ENCODE measurements around the gene NCKIPSD.
A peak's percentile ranks its signal among the peaks of the same experiment; 100 is the strongest.

The NCKIPSD gene

DNA sequence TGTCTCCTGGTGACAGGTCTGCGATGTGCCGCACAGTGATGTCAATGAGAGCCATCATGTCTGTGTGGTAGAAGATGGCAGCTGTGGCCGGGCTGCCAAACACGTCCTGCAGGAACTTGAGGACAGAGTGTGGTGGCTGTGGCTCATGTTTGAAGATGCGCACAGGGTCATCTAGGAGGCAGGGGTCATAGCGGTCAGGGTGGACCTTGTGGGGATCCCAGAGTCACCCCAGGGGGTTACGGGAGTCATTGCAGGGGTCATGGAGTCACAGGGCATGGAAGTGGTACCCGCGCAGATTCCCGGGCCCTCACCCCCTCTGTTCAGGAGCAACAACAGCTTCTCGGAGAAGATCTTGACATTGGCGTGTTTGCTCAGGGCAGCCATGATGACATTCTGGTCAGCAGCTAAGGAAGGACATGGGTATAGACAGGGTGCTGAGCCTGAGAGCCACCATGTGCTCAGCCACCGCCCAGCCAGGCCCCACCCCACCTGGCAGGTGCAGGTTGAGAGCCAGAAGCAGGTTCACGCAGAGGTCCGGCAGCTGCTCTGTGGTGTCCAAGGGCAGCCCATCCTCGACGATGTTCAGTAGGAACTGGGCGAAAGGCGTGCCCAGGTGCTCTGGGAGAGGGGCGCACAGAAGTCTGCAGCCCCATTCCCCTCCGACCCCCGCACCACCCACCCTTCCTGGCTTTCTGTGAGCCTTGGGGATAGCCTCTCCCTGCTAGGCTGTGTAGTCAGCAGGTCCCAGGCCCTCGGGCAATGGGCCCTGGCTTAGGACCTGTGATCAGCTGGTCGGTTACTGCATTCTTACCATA is 6.9 kb downstream of the NCKIPSD start:
- DNase-seq (ENCODE audit: low spot score): no peak

DNA sequence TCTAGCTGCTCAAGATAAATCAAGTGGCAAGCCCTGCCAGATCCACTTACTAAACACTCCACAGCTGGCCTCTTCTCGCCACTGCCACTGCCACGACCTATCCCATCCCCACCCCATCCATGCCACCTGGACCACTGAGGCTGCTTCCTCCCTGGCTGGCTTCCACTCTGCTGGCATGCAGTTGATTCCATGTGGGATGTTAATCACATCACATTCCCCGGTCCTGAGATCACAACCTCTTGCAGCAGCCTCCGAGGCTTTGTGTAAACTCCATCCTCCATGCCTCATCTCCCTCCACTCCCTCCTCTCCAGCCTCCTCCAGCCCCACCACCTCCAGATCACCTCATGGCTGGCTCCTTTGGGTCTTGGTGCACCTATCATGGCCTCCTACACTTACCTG is 7.7 kb downstream of the NCKIPSD start:
- peak; percentile 62 for DNase-seq (ENCODE audit: low spot score)

DNA sequence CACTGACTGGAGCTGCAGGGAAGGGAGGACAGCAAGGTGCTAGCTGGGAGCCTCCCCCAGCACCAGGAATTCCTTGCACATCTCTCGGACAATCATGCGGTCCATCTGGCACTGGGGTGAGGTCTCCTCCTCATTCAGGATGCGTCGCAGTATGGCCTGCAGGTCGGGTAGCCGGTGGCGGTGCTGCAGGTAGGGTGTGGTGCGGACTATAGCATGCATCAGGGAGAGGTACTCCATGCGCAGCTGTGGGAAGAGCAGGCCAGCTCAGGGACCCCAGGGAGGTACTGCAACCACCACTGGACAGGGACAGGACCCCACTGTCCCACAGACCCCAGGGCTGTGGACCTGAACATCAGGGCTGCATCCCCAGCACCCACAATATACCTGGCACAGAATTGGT is 11.2 kb downstream of the NCKIPSD start:
- DNase-seq (ENCODE audit: low spot score): no peak

DNA sequence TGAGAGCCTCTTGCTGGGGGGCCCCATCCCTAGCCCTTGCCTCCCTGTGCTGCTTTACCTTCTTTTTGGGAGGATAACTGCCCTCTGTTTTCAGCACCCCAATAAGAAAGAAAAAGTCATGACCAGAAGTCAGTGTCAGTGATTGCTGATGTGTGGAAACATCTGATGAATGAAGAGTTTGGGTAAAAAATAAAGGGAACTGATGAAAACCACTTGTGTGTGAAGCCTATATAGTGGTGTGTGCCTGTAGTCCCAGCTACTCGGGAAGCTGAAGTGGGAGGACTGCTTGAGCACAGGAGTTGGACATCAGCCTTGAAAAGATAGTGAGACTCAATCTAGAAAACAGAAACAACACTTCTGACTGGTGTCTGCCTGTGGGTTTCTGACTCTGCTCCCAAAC is 13.2 kb downstream of the NCKIPSD start:
- no peak for DNase-seq (ENCODE audit: low spot score)

DNA sequence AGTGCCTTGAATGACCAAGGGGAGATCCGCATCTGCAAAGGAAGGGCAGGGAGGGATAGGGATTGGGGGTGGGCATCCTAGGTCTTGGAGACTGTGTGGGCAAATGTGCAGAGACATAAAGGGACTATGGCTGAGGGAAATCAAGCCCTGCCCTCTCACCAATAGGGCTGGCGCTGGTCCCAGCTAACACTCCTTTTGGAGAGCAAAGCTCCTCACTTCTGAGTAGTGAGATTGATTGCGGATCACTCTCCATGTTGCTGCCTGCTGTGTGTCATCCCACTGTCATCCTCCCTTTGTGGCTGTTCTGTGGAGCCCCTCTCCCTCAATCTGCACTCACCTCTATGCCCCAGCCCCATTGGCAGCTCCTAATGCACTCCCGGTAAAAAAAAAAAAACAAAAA is 20.8 kb downstream of the NCKIPSD start:
- no peak for DNase-seq (ENCODE audit: low spot score)

DNA sequence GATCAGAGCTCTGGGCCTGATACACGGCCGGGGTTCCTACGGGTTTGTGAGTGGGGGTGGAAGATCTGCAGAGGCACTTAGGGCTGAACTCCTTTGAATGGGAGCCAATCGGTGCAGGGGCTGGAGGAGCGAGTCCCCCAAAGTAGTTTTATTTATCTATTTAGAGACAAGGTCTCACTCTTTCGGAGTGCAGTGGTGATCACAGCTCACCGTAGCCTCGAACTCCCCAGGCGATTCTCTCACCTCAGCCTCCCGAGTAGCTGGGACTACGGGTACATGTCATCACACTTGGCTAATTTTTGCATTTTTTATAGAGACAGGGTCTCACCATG is 21.4 kb downstream of the NCKIPSD start:
- DNase-seq (ENCODE audit: low spot score): no peak

DNA sequence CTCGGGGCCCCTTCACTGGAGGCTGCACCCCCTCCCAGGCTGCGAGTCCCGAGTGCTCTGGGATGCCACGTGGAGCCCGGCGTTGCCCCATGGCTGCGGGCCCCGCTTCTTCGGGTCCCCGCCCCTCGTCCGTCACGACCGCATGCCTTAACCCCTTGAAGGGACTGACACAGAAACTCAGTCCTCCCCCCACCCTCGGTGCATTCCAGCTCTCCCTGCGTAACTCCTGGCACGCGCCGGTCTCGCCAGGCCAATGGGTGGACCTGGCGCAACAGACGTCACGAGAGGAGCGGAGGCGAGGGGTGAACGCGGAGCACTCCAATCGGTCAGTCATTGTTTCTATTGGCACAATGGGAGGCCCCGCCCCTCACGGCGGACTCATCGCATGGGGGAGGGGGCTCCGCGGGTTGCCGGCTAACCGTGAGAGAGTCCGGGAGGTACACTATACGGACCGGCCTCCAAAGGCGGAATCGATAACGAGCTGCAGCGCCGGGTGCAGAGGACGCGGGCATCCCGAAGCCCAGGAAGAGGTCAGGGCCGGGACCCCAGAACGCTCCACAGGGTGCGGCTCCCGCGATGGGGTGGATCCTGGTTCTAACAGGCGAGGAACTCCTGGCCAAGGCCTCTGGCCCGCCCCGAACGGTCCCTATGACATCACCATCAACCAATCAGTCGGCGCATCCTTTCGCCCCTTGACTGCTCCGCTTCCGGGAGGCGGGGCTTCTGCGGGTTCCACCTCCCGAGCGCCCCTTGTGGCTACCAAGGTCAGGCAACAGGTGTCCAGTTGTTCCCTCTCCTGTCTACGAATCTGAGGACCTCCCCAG is 22.0 kb downstream of the NCKIPSD start:
- peak; percentile 99 for DNase-seq (ENCODE audit: low spot score)

DNA sequence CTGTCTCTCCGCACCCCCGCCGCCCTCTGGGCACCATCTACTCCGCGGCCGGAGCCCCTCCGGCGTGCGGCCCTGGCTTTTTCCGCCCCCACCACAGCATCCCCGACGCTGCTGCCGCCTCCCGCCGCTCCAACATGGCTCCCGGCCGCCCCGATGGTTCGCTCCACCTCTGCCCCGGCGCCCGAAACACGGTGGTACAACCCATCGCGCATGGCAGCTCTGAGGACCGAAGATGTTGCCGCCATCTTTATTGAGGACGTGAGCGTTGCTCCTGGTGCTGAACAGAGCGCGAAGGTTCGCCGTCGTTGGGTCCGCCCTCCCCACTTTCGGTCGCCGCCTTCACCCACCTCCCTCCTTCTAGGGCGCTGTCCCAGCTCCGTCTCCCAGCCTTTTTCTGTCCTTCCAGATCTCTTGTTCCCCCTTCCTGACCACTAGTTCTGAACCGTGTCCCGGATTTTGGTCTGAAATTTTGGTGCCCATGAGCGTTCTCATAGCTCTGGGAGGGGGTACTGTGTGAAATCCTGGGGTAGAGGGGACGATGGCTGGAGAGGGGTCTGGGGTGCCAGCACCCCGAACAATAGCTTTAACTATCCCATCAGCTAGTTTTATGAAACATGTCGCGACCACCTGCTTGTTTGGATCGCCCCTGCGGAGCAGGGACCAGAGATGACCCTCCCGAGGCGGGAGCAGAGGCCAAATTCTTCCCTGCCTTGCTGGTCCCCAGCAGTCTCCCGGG is 22.8 kb downstream of the NCKIPSD start, which contains the start of gene CELSR3:
Gene CELSR3, minus strand, starts transcription at position 134 of the 736 bp plus-strand sequence. CDS start 252 bp downstream, outside the sequence.
- DNase-seq (ENCODE audit: low spot score): peak; percentile 73

DNA sequence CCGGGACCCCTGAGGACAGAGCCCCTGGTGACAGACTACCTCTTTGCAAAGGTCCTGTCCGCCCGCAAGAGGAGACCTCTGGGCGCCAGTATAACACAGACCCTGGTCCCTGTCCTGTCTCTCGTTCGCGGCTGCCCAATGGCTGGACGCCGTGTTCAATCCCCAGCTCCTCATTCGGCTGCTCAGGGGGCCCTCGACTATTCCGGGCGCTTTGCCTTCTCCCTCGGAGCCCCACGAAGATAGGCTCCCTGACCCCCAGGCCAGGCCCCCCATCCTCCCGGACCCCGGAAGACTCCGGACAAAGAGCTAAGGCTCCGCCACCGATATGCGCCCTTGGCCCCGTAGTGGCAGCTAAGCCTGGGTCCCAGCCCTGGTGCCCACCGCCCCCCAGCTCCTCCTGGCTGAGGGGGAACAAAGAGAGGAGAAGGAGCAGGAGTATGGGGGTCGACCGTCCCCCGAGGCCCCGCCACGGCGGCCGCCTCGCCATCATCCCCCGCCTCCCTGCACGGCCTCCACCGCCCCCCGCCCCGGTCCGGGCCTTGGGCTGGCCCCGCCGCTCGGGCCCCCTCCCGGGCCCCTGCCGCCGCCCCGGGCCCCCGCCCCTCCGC is 23.5 kb downstream of the NCKIPSD start:
- DNase-seq (ENCODE audit: low spot score): no peak

DNA sequence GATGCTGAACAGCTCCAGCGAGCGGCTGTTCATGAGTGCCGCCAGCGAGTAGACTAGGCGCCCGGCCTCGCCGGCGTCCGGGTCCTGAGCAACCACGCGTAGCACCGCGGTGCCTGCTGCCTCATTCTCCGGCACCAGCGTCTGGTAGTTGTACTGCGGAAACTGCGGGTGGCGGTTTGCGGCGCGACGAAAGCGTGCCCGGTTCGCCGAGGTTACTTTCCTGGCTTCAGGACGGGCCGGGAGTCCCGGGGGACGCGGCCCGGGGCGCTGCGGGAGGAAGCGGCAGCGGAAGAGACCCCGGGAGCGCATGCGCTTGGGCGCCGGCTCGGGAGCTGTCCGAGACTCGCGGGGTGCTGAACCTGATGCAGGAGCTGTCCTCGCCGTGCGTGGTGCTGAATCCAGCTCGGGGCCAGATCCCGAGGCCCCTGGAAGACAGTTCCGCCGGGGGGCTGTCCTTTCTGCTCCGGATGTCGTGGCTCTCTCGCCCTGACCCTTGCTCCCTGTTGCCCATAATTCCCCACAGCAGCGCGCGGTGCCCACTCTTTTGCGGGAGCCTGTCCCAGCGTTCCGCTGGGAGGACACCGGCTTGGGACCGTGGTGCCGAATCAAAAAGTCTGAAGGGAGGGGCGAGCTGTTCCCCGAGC is 24.1 kb downstream of the NCKIPSD start:
- DNase-seq (ENCODE audit: low spot score): peak; percentile 91

DNA sequence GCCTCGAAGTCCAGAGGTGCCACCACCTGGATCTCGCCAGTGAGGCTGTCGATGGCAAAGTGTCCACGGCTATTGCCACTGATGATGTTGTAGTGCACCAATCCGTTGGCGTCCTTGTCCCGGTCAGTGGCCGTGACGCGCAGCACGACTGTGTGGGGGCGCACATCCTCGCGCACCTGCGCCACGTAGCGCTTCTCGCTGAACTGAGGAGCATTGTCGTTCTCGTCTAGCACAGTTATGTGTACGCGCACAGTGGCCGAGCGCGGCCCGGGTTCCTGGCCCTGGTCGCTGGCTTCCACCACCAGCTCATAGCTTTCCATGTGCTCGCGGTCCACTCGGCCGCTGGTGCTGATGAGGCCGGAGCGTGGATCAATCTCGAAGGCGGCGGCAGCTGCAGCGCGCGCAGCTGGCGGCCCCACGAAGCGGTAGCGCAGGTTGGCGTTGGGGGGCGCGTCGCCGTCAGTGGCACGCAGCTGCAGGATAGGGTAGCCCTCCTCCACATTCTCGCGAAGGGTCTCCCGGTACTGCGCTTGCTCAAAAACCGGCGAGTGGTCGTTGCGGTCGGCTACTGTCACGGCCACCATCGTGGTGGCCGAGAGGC is 24.8 kb downstream of the NCKIPSD start:
- no peak for DNase-seq (ENCODE audit: low spot score)

DNA sequence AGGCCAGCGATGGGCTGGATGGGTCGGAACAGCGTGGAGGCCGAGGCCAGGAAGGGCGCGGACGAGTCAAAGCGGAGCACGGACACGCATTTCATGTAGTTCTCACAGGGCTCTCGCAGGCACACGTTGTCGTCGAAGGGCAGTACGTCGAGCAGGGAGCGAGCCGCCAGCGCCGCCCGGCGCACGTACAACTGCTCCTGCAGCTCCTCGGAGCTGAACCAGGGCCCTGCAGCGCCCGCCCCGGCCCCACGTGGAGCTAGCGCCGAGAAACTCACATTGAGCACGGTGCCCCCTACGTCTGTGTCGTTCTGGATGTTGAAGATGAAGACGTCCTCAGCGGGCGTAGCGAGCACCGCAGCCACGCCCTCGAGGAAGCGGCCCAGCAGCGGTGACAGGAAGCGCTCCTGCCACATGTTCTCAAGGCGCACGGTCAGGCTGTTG is 28.9 kb downstream of the NCKIPSD start:
- DNase-seq (ENCODE audit: low spot score): no peak

DNA sequence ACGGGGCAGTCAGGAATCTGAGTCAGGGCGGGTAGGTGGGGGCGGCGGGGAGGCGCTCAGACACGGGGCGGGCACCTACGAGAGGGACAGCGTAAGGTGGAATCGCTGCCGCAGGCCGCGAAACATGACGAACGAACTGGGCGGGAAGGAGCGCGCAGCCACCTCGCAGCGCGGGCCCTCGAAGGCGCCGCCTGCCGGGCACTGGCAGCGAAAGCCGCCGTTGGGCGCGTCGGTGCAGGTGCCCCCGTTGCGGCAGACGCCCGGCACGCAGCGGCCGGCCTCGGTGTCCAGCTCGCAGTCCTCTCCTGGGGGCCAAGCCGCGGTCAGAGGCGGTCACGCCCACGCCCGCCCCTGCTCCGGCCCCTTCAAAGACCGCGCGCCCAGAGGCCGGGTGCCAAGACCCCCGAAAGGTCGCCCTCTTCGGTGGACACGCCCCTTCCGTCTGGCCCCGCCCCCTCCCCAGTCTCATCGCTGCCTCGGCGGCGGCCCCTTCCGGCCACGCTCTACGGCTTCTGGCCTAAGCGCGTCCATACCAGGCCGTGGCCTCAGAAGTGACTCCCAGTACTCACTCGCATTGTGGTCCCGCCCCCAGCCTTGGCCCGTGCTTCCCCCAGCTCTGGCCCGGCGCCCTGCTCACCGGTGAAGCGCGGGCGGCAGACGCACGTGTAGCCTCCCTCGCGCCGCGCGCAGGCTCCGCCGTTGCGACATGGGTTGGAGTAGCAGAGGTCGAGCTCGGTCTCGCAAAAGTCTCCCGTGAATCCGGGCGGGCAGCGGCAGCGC is 29.5 kb downstream of the NCKIPSD start:
- DNase-seq (ENCODE audit: low spot score): peak; percentile 93

DNA sequence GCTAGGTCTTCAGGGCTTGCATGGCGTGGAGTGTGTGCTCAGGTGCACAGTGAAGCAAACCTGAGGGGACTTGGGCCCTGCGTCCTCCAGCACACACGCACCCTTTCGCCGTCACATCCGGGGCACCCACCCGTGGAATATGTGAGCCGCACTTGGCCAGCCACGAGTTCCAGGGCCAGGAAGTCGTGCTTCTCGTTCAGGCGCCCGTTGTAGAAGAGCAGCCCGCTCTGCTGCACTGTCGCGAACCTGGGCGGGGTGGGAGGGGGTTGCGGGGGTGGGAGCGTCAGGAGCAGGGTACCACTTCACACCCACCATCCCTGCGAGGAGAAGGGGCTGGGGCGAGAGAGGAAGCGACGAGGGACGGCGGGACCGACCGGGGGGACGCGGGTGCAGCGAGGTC is 30.1 kb downstream of the NCKIPSD start:
- DNase-seq (ENCODE audit: low spot score): no peak

DNA sequence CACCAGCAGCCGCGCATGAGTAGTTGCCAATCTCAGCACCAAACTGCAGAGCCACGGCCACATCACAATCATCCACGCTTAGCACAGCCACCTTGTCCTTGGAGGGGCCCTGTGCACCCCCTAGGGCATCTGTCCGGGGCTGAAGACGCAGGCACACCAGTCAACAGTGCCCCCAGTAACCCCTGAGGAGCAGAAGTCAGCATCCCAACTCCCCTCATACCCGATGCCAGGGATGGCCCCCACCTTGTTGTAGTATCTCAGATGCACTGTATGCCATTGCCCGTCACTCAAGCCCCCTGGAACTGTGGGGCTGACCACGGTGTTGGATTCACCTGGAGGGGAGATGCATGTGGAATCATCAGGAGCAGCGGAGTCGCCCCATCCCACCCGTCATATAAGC is 30.7 kb downstream of the NCKIPSD start:
- no peak for DNase-seq (ENCODE audit: low spot score)

DNA sequence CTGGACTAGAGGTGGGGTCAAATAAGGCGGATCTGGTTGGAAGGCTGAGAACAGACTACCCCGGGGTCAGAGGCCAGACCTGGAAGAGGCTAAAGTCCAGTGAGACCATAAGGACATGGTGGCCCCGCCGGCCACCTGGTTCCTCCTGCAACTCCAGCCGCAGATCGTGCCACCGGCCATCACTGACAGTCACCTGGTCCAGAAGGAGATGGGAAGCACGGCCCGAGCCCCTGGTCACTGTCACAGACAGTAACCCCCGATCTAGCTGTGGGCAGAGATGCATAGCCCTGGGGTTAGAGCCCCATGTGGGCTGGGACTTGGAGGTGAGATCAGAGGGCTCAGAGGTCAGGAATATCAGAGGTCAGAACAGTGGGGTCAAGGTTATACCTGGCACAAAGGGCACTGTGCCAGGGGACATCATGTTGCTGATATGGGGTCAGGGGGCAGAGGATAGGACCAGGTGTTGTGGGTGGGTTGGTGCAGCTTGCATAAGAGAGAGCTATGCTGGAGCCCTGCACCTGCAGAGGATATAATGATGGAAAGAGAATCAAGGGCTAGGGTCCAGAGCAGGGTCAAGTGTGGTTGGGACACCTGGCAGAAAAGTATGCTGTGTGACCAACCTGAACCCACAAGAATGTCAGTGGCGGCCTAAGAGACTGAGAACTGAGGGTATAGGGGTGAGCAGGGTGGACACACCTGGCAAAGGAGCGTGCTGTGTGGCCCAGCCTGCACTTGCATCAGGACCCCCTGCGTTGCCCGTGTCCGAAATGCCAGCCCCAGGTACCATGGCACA is 32.6 kb downstream of the NCKIPSD start:
- no peak for DNase-seq (ENCODE audit: low spot score)

DNA sequence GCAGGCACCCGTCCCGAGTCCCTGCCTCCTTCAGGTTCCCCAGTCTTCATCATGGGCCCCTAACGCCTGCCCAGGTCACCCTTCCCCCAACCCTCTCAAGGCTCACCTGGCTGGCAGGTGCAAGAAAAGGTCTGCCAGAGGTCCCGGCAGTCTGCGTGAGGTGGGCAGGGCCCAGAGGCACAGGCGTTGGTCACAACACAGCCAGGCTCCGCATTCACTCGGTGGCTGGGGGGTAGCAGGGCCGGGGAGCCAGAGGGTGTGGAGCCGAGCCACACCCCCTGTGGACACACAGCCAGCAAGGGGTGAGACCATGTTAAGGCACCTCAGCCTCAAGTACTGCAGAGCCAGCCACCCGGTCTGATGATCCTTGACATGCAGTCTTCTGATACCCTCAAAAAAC is 33.9 kb downstream of the NCKIPSD start:
- DNase-seq (ENCODE audit: low spot score): no peak

DNA sequence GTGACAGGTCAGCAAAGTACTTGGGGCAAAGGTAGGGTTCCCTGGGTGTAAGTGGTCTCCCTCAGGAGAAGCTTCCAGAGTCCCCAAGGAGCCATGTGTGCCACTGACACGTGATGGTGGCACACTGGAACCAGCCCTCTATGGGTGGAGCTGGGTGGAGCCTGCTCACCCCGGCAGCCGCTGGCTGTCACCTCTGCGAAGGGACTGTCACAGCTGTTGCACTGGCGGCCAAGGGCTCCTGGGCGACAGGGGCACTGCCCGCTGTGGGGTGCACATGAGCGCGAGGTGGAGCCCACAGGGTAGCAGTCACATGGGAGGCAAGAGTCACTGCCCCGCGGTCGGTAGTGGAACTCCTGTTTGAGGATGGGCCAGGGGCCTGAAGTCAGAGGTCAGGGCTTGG is 35.0 kb downstream of the NCKIPSD start:
- DNase-seq (ENCODE audit: low spot score): no peak

DNA sequence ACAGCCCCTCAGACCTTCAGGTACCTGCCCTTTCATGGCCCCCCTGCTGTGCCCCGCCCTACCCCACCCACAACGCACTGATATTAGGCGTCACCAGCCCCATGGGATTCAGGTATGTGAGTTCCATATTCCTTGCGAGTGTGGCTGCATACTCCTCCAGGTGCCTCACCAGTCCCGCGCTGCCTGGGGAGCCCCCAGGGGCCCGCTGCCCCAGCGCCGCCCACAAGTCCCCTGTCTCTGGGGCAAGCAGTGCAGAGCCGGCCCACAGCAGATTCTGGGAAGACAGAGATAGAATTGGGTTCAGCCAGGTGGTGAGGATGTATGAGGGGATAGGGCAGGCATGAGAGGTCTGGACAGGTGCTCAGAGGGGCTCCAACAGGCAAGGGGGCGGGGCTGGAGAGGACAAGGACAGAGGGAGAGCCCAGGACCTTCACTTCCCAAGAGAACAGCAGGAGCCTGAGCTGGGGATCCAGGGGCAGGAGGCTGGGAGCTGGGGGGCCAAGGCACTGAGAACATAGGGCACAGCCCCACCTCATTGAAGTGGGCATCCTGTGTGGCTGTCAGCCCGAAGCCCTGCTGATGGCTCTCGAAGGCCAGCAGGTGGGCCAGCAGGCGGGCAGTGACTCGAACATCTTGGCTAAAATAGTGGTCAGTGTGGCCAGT is 37.4 kb downstream of the NCKIPSD start:
- no peak for DNase-seq (ENCODE audit: low spot score)
